Activated T-cell treated with anti-CD3 and anti-CD28 coated beads for 48 hours (primary cell): ENCODE measurements around the gene KCTD18.

Experiments used
- DNase-seq: peaks from one replicate; pipeline ENCODE4 v3.0.0-alpha.2; 2020; ENCODE audit warnings: low read depth

KCTD18 gene

DNA sequence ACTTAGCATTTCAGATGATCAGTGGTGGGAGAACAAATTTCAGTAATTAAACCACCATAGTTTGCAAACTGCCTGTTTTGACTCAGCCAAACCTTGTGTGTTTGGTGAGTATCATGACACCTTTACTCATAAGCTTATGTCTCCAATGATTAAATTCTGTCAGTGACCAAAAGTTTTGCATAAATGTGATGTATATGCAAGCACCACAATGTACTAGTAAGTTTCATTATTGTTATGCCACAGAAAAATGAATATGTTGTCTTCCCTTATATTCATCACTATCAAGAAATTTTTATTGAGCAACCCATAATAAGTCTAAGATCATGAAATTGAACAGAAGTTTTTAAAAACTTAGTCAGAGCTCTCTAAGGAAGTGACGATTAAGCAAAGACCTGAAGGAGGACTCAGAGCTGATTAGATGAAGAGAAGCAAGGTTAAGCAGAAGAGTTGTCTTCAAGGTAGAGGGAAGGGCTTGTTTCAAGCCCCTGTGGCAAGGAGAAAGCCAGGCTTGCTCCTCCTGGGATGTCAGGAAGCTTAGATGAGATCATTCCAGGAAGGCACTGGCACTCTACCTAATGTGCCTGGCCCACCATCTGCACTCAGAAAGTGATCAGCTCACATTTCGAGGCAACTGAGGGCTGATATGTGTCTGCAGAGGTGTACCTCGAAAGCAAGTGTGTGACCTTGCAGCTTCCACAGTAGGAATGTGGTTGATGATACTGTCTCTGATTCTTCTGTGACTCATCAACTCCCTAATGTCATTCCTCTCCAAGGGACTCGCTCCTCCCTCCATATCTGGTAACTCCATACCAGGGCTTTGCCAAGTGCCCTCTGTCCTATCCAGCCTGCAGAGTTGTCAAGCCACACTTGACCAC is 54.7 kb downstream of the KCTD18 start:
- DNase-seq, result no peak

DNA sequence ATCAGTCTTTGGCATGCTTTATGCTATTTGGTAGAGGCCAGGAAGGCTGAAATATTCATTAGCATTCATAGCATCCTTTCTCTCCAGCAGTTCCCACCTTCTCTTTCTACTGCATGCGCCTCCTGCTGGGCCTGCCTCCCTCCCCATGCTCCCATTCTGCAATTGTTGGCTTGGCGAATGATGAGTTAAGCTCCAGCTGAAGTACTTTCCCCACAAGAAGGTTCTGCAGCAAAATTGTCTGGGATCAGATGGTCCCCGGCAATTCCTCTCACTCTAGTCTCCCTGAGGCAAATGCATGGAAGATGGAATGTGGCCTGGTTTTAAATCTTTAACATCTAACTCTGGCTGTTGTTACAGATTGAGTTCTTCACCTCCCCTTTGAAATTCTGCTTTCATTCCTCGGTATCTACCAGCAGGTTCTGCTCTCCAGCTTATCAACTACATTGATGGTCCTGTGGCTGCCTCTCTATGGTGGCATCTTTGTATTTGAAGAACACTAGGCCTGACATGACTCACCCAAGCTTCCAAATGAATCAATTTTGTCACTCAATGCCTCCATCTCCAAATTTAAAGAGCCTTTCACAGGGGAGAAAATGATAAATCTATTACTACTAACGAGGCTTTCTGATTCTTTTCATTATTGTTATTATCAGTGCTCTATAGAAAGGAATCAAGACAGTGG is 55.9 kb downstream of the KCTD18 start:
- no peak for DNase-seq

DNA sequence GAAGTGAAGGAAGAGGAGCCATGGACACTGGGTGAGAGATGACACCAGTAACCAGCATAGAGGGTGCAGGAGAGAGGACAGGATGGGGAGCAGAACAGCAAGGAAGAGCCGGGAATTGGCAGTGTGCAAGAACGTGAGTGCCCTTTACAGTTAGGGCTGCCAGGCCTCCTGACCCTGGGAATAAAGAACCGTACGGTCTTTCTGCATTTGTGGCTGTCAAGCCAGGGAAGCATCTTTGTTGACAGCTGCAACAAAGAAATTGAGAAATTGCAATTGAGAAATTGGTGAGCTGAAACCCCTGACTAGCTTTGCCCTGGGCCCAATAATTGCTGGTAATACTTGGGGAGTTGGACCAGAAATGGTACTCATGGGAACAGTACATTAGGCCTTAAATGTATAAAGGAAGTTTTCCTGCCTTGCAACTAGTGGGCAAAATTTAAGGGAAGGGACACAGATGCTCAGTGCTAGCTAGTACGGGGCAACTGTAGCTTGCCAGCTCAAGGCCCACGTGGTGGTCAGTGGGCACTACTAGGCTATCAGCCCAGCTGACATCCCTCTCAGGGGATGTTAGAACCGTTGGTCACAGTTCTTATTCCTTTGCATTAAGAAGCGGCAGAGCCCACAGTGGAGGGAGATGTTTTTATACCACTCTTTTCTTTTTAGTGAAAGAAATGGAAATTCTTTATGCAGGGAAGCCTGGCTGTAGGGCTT is 56.6 kb downstream of the KCTD18 start:
- no peak for DNase-seq

DNA sequence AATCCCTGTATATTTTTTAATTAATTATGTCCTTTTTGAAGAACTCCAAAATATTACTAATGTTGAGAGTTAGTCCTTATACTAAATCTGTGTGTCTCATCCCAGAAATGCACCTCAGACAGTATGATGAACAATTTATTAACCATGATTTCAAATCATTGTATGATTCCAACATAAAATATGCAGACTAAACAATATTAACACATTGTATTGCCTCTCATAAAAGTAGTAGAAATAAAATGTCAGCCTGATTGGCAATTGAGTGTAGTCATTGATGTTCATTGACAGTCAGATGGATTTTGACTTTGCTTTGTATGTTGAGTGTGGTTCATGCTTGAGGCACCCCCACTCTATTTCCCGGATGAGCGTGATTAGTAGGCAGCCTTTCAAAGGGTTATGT is 57.5 kb downstream of the KCTD18 start:
- no peak for DNase-seq

DNA sequence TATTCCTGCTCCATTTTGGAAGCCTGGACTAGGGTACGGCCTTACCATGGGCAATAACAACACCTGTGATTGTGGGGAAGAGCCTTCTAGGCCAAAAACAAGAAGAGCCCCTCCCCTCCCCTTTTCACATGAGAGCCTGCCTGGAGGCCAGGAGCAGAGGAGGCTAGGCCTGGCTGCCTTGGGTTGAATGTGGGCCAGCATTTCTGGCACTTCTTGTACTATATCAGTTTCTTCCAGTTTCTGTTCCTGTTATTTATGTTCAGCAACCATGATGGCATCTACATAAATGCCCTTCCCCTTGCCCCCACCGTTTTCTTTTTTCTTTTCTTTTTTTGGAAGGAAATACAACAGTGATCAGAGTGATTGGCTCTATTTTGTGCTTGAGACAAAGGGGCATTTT is 58.4 kb downstream of the KCTD18 start:
- no peak for DNase-seq

DNA sequence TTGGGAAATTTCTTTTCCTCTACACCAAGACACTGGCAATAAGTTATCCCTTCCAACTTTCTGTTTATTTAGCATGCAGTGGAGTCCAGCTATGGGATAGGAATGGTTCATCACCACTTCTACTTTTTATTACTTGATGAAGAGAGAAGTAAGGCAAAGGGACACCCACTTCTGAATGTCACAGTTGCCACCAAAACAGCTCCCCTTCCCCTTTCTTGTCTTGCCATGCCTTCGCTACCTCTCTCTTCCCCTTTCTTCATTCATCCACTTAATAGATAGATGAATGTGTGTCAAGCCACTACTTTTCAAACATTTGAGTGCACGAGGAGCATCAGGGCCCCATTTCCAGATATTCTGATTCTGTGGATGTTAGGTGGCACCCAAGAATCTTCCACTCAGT is 59.6 kb downstream of the KCTD18 start:
- DNase-seq, result no peak

DNA sequence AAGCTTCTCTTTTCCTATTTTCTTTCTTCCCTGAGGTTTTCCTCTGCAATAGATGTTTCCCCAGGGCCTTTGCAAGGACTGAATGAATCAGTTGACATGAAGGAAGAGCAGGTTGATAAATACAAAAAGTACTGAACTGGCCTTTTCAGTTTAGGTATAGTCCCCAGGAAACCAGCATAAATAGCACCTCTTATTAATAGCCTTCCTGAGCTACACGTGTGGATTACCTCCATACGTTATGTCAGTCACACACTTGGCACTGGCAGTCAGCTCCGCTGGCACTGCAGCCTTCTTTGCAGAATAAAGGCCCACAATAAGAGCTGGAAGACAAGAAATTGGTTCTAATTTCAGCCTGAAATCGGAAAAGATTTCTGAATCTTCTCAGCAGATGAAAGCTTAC is 60.7 kb downstream of the KCTD18 start:
- DNase-seq, result no peak

DNA sequence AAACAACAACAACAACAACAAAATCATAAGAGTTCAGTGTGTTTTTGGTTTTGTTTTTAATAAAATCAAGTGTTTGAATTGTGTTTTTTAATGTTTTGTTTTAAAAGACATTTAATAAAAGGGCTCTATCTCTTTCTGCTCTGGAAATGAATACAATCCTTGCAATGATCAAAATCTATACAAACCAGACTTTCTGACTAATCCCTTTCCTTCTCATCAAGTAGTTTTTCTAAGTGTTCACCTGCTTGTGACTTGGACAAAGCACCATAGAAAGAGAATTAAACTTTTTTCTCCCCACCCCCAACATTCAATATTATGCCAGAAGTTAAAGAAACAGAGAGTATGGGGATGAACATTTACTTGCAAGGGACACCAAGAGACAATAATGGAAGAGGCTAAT is 61.4 kb downstream of the KCTD18 start:
- DNase-seq, result no peak

DNA sequence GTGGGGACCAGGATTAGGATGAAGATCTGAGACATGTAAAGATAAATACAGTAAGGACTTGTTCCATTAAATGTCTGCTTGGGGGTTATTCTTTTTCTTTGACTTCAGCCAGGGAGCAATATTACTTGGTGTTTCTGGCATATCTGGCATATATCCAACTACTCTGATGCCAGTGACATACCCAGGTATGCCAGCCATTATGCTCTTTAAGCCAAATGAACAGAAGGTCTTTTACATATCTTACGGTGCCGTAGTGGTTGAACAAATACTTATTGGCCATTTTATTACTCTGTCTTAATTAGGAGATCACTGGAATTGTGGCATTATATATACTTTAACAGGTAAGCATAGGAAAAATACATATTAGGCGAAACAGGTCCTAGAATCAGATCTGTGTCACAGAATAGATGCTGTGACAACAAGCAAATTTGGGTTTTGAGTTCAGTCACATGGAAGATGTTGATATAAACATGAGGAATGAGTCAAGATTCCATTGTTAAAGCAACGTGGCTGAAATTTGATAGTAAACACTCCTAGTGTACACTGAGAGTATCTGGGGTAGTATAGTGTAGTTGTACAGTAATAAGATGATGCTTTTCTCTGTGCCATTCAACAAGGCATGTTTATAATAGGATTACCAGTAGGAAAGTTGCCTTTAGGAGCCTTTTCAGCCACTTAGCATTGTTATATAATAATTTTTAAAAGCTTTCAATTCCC is 62.6 kb downstream of the KCTD18 start:
- no peak for DNase-seq

DNA sequence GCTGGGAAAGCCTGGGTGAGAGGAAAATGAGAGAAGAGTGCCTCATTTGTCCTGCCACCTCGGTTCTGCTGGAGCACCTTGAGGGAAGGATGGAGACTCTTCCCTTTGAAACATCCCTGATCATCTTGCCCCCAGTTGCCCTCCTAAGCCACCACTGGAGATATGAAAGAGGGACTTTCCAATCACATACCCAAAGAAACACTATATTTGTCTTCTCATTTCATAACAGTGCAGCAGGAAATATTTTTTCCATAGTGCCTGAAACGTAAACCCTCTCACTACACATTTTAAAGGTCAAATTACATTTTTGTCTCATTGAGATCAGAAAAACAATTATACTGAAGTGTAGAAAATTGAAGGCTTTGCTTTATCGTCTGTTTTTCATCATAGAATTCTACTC is 63.3 kb downstream of the KCTD18 start:
- DNase-seq, result no peak

DNA sequence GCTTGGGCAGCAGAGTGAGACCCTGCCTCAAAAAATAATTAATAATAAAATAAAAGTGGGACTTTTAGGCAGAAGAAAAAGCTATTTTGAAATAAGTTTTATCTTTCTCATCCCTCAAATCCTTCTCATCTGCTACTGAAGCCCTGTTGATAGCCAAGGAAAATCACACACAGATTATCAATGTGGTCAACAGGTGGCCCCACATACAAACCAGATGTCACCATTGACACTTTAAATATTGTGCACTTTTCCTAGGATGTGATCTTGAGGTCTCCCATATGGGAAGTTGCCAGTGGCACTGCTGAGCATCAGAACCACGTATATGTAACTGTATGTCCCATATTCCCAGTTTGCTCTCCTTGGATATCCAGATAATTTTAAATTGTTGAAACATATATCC is 64.6 kb downstream of the KCTD18 start:
- DNase-seq, result no peak

DNA sequence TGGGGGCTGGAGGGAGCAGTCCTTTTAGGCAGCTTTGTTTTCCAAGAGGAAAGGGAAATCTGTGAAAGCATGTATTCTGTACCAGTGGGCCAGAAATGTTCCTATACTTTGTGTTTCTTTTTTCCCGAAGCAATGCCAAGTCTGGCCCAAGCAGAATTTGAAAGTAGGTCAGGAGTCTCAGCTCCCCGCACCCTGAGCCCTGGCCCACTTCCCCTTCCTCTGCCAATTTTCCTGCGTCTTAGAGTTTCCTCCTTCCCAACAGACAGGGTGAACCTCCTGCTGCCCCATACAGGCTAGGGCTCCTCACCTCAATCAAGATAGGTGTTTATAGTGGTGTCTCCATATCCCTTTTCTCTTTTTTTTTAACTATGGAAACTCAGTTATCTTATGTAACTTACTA is 65.3 kb downstream of the KCTD18 start:
- DNase-seq, result no peak

DNA sequence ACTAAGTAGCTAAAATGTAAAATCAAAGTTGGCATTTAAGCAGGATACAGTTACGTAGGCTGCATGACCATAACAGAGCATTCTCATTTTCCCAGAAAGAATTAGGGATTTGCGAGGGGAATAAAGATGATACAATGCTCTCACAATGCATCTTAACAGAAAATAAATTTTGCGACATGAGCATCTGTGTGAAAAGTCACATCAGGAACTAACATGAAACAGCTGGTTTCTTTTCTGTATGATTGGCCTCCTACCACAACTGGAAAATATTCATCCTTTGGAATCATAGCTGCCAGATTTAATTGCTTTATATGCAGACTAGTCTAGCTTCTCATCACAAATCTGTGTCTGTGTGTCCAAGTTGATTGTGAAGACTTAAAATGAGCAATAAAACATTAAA is 66.0 kb downstream of the KCTD18 start:
- no peak for DNase-seq

DNA sequence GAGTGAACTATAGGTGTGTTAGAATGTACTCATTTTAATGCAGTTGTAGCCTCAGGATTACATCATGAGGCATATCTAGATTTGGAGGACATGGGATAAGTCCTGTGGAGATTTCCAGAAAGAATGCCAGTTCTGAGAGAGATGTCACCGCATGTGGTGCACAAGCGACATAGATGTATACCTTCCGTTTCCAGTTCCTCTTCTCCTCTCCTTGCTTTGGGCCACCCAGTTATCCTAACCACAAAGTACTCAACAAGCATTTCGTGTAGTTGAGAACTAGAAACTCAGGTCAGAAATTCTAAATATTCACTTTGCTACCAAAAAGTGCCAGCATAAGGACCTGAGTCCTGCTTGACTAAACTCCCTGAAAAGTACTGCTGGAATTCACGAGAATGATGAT is 66.5 kb downstream of the KCTD18 start:
- no peak for DNase-seq

DNA sequence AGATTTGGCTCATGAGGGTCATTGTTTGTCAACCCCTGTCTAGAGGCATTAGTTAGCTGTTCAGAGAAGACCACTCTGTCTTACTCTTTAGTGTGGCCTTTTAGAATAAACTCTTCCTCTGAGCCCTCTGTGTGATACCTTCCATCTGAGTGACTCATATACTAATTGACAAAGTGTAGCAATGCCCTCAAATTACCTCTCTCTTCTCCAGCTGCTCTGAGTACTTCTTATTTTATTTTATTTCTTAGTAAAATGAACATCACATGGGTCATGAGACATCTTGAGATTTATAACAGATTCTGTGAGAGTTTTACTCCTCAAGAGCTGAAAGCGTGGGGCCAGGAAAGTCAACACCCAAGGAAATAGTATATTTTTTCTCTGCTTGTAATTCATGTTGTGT is 67.4 kb downstream of the KCTD18 start:
- no peak for DNase-seq

DNA sequence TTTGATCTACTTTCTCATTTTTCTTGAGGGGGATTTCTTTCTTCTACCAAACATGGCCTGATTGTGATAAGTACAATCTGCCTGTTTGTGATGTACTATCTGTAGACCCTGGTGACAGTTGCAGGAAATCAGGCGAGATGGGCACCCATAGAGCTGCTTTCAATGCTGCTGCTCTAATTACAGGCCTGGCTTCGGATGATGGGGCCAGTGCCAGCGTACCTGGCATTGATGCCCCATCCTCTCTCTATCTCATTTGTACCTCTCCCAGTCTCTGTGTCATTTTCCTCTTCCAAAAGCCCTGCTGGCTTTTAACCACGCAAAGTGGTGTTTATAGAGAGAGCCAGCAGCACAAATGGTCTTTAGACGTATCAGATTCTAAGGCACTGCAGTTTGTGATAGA is 69.9 kb downstream of the KCTD18 start:
- no peak for DNase-seq
